Fibroblast of upper back skin (primary cell): ENCODE data around the gene ZBTB21.
A peak's percentile ranks its signal among the peaks of the same experiment; 100 is the strongest.

Experiments used
- DNase-seq: peaks from one replicate; pipeline ENCODE4 v3.0.0-alpha.2; 2013

The ZBTB21 gene

GRCh38 chr21:42009831-42010506 lies at the start of gene ZBTB21:
ZBTB21 (minus strand) TSS chr21:42010360; CDS start chr21:41994095, 16,265 bp downstream.
- peak; percentile 98 for DNase-seq

GRCh38 chr21:42059721-42060120 lies 49.6 kb upstream of the ZBTB21 start:
- no peak for DNase-seq

GRCh38 chr21:42059141-42059540 lies 49.0 kb upstream of the ZBTB21 start:
- DNase-seq, result no peak

GRCh38 chr21:42058631-42059111 lies 48.5 kb upstream of the ZBTB21 start:
- DNase-seq, result no peak

GRCh38 chr21:42057851-42058437 lies 47.8 kb upstream of the ZBTB21 start:
- DNase-seq, result no peak

GRCh38 chr21:42056996-42057689 lies 47.0 kb upstream of the ZBTB21 start:
- DNase-seq, result peak; percentile 73

- DNase-seq, result no peak
These were observed 46.3 kb upstream of the ZBTB21 start for GRCh38 chr21:42056468-42056867.

GRCh38 chr21:42055425-42055824 lies 45.3 kb upstream of the ZBTB21 start:
- DNase-seq, result no peak

- no peak for DNase-seq
These were observed 41.6 kb upstream of the ZBTB21 start for GRCh38 chr21:42051788-42052187.

GRCh38 chr21:42049578-42050430 lies 39.6 kb upstream of the ZBTB21 start:
- DNase-seq, result no peak

- DNase-seq, result no peak
These were observed 38.9 kb upstream of the ZBTB21 start for GRCh38 chr21:42048870-42049577.

GRCh38 chr21:42047821-42048613 lies 37.9 kb upstream of the ZBTB21 start:
- DNase-seq, result peak; percentile 90

GRCh38 chr21:42044871-42045495 lies 34.8 kb upstream of the ZBTB21 start:
- no peak for DNase-seq

GRCh38 chr21:42043961-42044360 lies 33.8 kb upstream of the ZBTB21 start:
- DNase-seq, result no peak

GRCh38 chr21:42043201-42043895 lies 33.2 kb upstream of the ZBTB21 start:
- no peak for DNase-seq

- no peak for DNase-seq
These were observed 32.5 kb upstream of the ZBTB21 start for GRCh38 chr21:42042651-42043050.

GRCh38 chr21:42041711-42042110 lies 31.6 kb upstream of the ZBTB21 start:
- no peak for DNase-seq

GRCh38 chr21:42041246-42041645 lies 31.1 kb upstream of the ZBTB21 start:
- DNase-seq, result no peak

- peak; percentile 100 for DNase-seq
These were observed 30.4 kb upstream of the ZBTB21 start for GRCh38 chr21:42040411-42041180.
